ENCODE results near the gene BMP7.

The BMP7 gene

GRCh38 chr20:57139342-57140093, 126.9 kb downstream of the BMP7 start:
- DNase-seq, result no peak

- no peak for DNase-seq
Observed at GRCh38 chr20:57138198-57138995, 128.0 kb downstream of the BMP7 start.

- DNase-seq, result no peak
Observed at GRCh38 chr20:57137676-57138075, 128.8 kb downstream of the BMP7 start.

GRCh38 chr20:57136734-57137133, 129.7 kb downstream of the BMP7 start:
- no peak for DNase-seq

GRCh38 chr20:57135875-57136274, 130.6 kb downstream of the BMP7 start:
- no peak for DNase-seq

GRCh38 chr20:57134804-57135203, 131.6 kb downstream of the BMP7 start:
- no peak for DNase-seq

- no peak for DNase-seq
Observed at GRCh38 chr20:57133926-57134650, 132.4 kb downstream of the BMP7 start.

- DNase-seq, result no peak
Observed at GRCh38 chr20:57131601-57132391, 134.6 kb downstream of the BMP7 start.

- DNase-seq, result no peak
Observed at GRCh38 chr20:57131077-57131476, 135.4 kb downstream of the BMP7 start.

- DNase-seq, result no peak
Observed at GRCh38 chr20:57130160-57130772, 136.2 kb downstream of the BMP7 start.

GRCh38 chr20:57129303-57129702, 137.1 kb downstream of the BMP7 start:
- no peak for DNase-seq

GRCh38 chr20:57128044-57128757, 138.2 kb downstream of the BMP7 start:
- no peak for DNase-seq

GRCh38 chr20:57126481-57127092, 139.9 kb downstream of the BMP7 start:
- no peak for DNase-seq

- peak in 1 of 3 experiments; percentile 90 for DNase-seq
Observed at GRCh38 chr20:57124800-57125517, 141.5 kb downstream of the BMP7 start.

- DNase-seq, result no peak
Observed at GRCh38 chr20:57124366-57124765, 142.1 kb downstream of the BMP7 start.

GRCh38 chr20:57123504-57123903, 142.9 kb downstream of the BMP7 start:
- DNase-seq, result no peak

- DNase-seq, result no peak
Observed at GRCh38 chr20:57122536-57123489, 143.6 kb downstream of the BMP7 start.

- DNase-seq, result no peak
Observed at GRCh38 chr20:57118964-57119363, 147.5 kb downstream of the BMP7 start.

Measured in NCI-H1417 (cell line).